Inflammatory macrophage treated with lipopolysaccharide for 1 hour (primary cell): ENCODE measurements around the gene RYR2.
"Not testable (repeated sequence)": the region's sequence is repeated elsewhere in the genome, so short reads cannot be mapped to it uniquely, and the experiment has no call there.

Experiments used
- DNase-seq, 2 donors: peaks; one replicate each; pipeline ENCODE4 v3.0.0-alpha.2; 2020 to 2022

Gene RYR2

GRCh38 chr1:237279629-237280028, 237.6 kb downstream of the RYR2 start:
- no peak for DNase-seq

GRCh38 chr1:237281481-237281880, 239.5 kb downstream of the RYR2 start:
- DNase-seq: no peak

- no peak for DNase-seq
Measured at GRCh38 chr1:237282208-237282783, 240.3 kb downstream of the RYR2 start.

- DNase-seq: no peak
Measured at GRCh38 chr1:237287876-237288521, 246.0 kb downstream of the RYR2 start.

GRCh38 chr1:237293804-237294203, 251.8 kb downstream of the RYR2 start:
- no peak for DNase-seq

GRCh38 chr1:237296861-237297260, 254.9 kb downstream of the RYR2 start:
- no peak for DNase-seq

- no peak for DNase-seq
Measured at GRCh38 chr1:237300642-237301041, 258.7 kb downstream of the RYR2 start.

- no peak for DNase-seq
Measured at GRCh38 chr1:237303929-237304328, 261.9 kb downstream of the RYR2 start.

- DNase-seq: no peak
Measured at GRCh38 chr1:237306726-237307125, 264.7 kb downstream of the RYR2 start.

- no peak for DNase-seq
Measured at GRCh38 chr1:237309595-237310118, 267.7 kb downstream of the RYR2 start.

- no peak for DNase-seq
Measured at GRCh38 chr1:237316352-237316751, 274.4 kb downstream of the RYR2 start.

- DNase-seq: no peak
Measured at GRCh38 chr1:237318748-237319147, 276.8 kb downstream of the RYR2 start.

- no peak for DNase-seq
Measured at GRCh38 chr1:237320890-237321289, 278.9 kb downstream of the RYR2 start.

GRCh38 chr1:237324226-237324625, 282.2 kb downstream of the RYR2 start:
- no peak for DNase-seq

- no peak for DNase-seq
Measured at GRCh38 chr1:237327061-237327460, 285.1 kb downstream of the RYR2 start.

GRCh38 chr1:237340892-237341291, 298.9 kb downstream of the RYR2 start:
- DNase-seq: no peak

- DNase-seq: no peak
Measured at GRCh38 chr1:237341391-237341790, 299.4 kb downstream of the RYR2 start.

- no peak for DNase-seq
Measured at GRCh38 chr1:237342730-237343129, 300.7 kb downstream of the RYR2 start.

GRCh38 chr1:237352747-237353146, 310.8 kb downstream of the RYR2 start:
- no peak for DNase-seq

- no peak for DNase-seq
Measured at GRCh38 chr1:237353918-237354317, 311.9 kb downstream of the RYR2 start.

- DNase-seq: no peak
Measured at GRCh38 chr1:237355022-237355421, 313.0 kb downstream of the RYR2 start.

GRCh38 chr1:237358555-237358954, 316.6 kb downstream of the RYR2 start:
- no peak for DNase-seq

- no peak for DNase-seq
Measured at GRCh38 chr1:237367758-237368157, 325.8 kb downstream of the RYR2 start.

- DNase-seq: not testable (repeated sequence)
Measured at GRCh38 chr1:237371477-237371876, 329.5 kb downstream of the RYR2 start.

GRCh38 chr1:237383791-237384190, 341.8 kb downstream of the RYR2 start:
- DNase-seq: no peak
